Neuron (in vitro differentiated cells): ENCODE data around the gene VPREB1.
"Not testable (repeated sequence)": the region's sequence is repeated elsewhere in the genome, so short reads cannot be mapped to it uniquely, and the experiment has no call there.

Experiments
- H2AFZ ChIP-seq: one replicate; pipeline ENCODE4 v1.6.1; 2013; ENCODE audit warnings: low read depth, mild to moderate bottlenecking, inconsistent platforms, low read length, moderate library complexity
- H3K27me3 ChIP-seq: one replicate; pipeline ENCODE4 v1.6.1; 2013; ENCODE audit warnings: low read length; ENCODE audit not compliant: insufficient read depth
- H3K36me3 ChIP-seq: one replicate; pipeline ENCODE4 v1.6.1; 2013; ENCODE audit warnings: low read length; ENCODE audit not compliant: insufficient read depth
- H3K4me1 ChIP-seq: one replicate; pipeline ENCODE4 v1.6.1; 2013; ENCODE audit warnings: low read length; ENCODE audit not compliant: insufficient read depth
- H3K4me3 ChIP-seq: 2 replicates; pipeline ENCODE4 v1.5.1; 2013; ENCODE audit warnings: mild to moderate bottlenecking, low read length, moderate library complexity
- H3K9me3 ChIP-seq: one replicate; pipeline ENCODE4 v1.6.1; 2013; ENCODE audit warnings: low read length

VPREB1 gene

DNA sequence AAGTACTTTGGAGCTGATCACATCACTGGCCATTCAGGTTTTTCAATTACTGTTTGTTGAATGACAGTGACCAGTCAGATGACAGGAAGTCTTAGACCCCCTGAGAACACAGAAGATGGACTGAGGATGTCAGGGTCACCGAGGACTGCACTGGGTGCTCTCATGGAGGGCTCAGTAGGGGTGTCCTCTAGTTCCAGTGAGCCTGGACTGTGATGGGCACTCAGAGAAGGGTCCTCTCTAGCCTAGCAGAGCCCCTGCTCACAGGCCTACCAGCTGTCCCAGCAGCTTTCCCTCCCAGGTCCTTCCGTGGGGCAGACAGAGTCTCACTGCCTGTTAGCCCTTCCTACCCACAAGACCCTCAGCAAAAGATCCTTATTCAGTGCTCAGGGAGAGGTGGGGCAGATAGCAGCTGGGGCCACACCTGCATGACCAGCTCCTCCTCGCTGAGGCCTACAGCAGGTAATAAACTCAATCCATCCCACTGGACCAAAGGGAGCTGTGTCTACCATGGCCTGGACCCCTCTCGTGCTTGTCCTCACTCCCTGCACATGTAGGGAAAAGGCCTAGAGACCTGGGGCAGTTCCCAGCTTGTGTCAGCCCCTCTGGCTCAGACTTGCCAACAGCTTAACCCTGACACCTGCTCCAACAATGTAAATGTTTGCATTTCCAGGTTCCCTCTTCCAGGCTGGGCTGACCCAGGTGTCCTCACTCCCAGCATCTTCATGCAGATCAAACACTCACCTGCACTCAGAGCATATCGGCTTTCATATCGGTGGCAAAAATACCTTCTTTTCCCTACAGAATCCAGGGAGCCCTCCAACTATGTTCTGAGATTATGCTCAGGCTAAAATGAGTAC is 25.2 kb upstream of the VPREB1 start:
- H3K9me3 ChIP-seq = no peaks in the 10 kb centered on the region
- H3K27me3 ChIP-seq = peaks cover 23% of the 10 kb centered on the region
- no peak overlapping the region for H2AFZ ChIP-seq
- H3K4me3 ChIP-seq = no peak overlapping the region
- H3K36me3 ChIP-seq = no peaks in the 10 kb centered on the region
- no peaks in the 10 kb centered on the region for H3K4me1 ChIP-seq

DNA sequence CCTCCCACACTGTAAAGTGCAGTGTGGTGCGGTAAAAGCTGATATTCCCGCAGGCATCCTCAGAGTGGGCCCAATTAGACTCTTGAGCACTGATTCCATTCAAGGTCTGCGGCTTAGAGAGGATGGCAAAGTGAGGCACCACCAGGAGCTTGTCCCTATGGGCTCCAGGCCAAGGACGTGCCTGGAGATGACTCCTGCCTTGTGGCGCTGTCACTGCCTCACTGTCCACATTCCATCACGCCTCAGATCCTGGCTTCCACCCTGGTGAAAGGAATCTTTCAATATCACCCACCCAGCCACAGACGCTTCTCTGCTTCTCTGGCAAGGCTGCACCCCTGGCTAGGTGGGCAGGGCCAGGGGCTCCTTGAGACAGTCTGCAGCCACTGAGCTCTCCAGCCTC is 23.5 kb upstream of the VPREB1 start:
- H3K9me3 ChIP-seq, H2AFZ ChIP-seq, H3K36me3 ChIP-seq, H3K4me3 ChIP-seq, H3K4me1 ChIP-seq: not testable (repeated sequence)
- peaks cover 16% of the 10 kb centered on the region for H3K27me3 ChIP-seq

DNA sequence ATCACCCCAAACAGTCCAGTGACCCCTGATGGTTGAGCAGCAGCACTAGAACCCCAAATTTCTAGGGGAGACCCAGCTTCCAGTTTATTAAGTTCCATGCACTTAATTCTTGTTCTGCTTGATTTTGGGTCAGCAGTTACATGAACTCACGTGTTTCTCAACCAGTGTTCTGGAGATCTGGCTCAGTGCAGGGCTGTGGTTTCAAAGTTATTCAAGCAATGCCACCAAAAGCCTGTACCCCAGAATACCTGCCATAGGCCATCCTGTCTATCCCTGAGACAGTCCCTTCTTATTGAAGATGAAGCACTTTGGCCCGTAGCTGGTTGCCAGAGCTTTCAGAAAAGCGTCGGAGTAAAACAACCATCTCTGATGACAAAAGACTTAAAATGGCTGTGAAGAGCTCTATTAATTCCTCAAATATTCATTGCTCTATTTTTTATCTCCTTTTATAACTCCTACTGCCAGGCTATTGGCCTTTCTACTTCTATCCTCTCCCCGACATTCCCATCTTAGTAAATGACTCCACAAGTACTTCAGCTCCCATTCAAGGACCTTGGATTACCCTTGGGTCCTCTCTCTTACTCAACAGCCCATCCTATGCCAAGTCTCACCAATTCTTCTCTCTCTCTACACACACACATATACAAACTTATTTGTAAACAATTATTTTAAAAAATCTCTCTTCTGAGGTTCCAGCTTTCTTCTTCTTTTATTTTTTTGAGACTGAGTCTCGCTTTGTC is 18.0 kb upstream of the VPREB1 start:
- no peaks in the 10 kb centered on the region for H3K9me3 ChIP-seq
- no peaks in the 10 kb centered on the region for H3K36me3 ChIP-seq
- H3K27me3 ChIP-seq = peaks cover 2% of the 10 kb centered on the region
- H3K4me3 ChIP-seq = no peak overlapping the region
- H3K4me1 ChIP-seq = no peaks in the 10 kb centered on the region
- no peak overlapping the region for H2AFZ ChIP-seq

DNA sequence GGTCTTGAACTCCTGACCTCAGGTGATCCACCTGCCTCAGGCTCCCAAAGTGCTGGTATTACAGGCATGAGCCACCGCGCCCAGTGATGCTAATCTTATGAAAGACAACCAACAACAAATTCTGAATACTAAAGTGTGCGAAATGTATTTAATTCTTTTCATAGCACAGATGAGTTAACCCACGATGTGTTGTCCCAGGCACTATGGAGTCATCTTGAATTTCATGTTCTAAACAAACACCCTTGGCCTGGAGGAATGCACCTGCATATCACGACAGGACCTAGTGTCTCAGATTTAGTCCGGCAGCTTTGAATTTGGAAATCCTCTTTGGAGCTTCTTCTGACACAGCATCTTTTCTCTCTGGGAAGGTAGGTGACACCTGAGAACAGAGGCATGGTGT is 16.2 kb upstream of the VPREB1 start:
- Histone ChIP-seq H3K36me3 (no peaks in the 10 kb centered on the region), H3K4me3 (no peak overlapping the region), H3K27me3 (peaks cover 2% of the 10 kb centered on the region), H2AFZ (no peak overlapping the region), H3K9me3 (no peaks in the 10 kb centered on the region), H3K4me1 (no peaks in the 10 kb centered on the region)

DNA sequence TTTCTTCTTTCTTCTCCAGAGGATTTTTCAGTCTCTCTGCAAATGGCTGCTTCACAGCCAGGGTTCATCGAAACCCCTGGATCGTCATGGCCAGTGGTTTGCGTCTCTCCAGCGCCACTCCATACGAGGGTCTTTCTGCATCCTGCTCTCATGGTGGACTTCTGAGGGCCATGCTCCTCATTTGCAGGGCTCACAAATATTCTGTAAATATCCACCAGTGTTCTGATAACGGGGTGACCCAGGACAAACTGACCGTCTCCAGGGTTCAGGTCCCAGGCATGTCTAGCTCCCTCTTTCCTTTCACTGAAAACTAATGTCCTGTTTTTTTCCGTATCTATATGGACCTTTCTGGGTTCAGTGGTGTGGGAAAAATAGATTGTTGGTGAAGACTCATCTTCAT is 15.7 kb upstream of the VPREB1 start:
- Histone ChIP-seq H3K36me3 (no peaks in the 10 kb centered on the region), H3K27me3 (peaks cover 2% of the 10 kb centered on the region), H3K4me1 (no peaks in the 10 kb centered on the region), H3K9me3 (no peaks in the 10 kb centered on the region), H2AFZ (no peak overlapping the region), H3K4me3 (no peak overlapping the region)

DNA sequence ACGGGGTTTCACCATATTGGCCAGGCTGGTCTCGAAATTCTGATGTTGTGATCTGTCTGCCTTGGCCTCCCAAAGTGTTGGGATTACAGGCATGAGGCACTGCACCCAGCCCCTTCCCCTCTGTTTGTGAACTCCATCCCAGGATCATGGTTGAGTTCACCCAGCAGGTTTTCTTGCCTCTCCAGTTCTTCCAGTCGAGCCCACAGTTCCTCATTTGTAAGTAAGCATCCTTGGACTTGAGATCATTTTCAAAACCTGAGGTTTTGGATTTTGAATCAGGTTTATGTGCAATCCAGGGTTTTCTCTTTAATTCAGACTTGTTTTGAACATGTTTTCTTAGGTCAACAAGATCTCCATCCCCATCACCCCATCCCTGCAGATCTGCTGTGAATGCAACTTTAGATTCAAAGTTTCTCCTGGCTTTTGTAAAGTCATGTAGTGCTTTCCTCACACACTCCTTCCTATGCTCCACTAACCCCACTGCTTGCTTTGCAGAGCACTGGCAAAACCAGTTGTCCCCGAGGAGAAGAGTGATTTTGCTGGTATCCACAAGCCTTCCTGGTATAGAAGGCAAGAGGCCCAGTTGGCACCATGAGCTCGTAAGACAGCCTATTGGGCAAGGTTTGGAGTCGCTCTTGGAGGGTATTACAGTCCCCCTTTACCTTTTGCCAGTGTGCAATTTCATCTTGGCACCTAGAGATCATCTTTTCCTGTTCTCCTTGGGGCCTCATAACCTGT is 14.7 kb upstream of the VPREB1 start:
- Histone ChIP-seq H3K4me1 (no peaks in the 10 kb centered on the region), H2AFZ (no peak overlapping the region), H3K36me3 (no peaks in the 10 kb centered on the region), H3K4me3 (no peak overlapping the region), H3K27me3 (peaks cover 2% of the 10 kb centered on the region), H3K9me3 (no peaks in the 10 kb centered on the region)

DNA sequence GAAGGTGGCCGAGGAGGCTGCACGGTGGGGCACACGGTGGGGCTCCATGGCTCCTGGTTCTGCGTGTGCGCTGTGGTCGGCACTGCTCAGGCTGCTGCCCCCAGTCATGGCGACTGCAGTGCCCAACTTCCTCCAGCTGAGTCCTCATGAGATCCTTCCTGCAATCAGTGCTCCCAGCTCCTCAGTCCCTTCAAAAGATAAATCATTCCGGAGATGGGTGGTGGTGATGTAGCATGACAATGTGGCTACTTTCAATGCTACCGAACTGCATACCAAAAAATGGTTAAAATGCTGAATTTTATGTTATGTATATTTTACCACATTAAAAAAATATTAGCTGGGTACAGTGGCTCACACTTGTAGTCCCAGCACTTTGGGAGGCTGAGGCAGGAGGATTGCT is 14.1 kb upstream of the VPREB1 start:
- no peaks in the 10 kb centered on the region for H3K9me3 ChIP-seq
- peaks cover 2% of the 10 kb centered on the region for H3K27me3 ChIP-seq
- no peak overlapping the region for H3K4me3 ChIP-seq
- H2AFZ ChIP-seq = no peak overlapping the region
- no peaks in the 10 kb centered on the region for H3K4me1 ChIP-seq
- no peaks in the 10 kb centered on the region for H3K36me3 ChIP-seq

DNA sequence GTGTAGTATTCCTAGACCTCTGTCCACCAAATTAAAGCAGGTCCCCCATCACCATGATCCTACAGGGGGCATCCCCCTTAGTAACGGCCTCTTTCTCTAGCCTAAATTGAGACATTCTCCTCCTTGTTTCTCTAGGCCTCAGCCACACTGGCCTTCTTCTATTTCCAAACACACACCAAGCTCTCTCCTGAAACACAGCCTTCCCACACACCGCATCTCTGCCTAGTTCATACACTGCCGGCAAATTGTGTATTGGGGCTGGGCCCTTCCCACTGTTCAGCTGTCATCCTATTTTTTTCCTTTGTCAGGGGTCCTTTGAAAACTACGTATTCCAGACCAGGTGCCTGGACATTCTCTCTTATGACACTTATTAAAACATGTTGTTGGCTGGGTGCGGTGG is 11.5 kb upstream of the VPREB1 start:
- no peak overlapping the region for H2AFZ ChIP-seq
- H3K27me3 ChIP-seq = no peaks in the 10 kb centered on the region
- no peaks in the 10 kb centered on the region for H3K36me3 ChIP-seq
- no peaks in the 10 kb centered on the region for H3K9me3 ChIP-seq
- no peaks in the 10 kb centered on the region for H3K4me1 ChIP-seq
- no peak overlapping the region for H3K4me3 ChIP-seq

DNA sequence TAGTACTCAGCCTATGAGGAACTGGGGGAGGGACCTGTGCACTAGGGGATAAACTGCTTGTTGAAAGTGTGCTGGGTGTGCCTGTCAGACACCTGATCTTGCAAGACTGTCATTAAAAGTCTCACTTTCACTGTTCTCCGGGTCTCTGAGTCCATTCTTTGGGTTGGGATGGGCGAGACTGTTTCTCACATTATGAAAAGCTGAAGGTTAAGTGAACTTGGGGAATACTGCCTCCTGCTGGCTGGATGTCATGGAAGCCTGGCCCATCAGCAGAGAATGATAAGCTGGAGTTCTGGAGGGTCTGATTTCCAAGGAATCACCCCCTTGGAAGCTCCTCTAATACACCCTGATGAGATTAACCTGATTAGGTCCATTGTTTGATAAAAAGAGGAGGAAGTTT is 9.0 kb upstream of the VPREB1 start:
- H3K9me3 ChIP-seq = no peaks in the 10 kb centered on the region
- no peak overlapping the region for H3K4me3 ChIP-seq
- H3K27me3 ChIP-seq = peaks cover 3% of the 10 kb centered on the region
- H3K36me3 ChIP-seq = no peaks in the 10 kb centered on the region
- no peaks in the 10 kb centered on the region for H3K4me1 ChIP-seq
- H2AFZ ChIP-seq = no peak overlapping the region

DNA sequence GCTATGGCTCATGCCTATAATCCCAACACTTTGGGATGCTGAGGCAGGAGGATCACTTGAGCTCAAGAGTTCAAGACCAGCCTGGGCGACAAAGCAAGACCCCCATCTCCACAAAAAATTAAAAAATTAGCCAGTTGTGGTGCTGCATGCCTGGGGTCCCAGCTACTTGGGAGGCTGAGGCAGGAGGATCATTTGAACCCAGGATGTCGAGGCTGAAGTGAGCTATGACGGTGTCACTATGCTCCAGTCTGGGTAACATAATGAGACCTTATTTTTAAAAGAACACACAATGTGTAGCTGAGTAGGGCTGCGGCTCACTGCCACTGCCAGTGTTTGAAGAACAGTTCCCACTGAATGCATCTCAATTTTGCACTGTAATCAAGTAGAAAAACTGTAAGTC is 7.1 kb upstream of the VPREB1 start:
- Histone ChIP-seq H3K27me3 (peaks cover 11% of the 10 kb centered on the region), H3K4me3 (no peak overlapping the region), H3K36me3 (no peaks in the 10 kb centered on the region), H3K4me1 (no peaks in the 10 kb centered on the region), H2AFZ (no peak overlapping the region), H3K9me3 (no peaks in the 10 kb centered on the region)

DNA sequence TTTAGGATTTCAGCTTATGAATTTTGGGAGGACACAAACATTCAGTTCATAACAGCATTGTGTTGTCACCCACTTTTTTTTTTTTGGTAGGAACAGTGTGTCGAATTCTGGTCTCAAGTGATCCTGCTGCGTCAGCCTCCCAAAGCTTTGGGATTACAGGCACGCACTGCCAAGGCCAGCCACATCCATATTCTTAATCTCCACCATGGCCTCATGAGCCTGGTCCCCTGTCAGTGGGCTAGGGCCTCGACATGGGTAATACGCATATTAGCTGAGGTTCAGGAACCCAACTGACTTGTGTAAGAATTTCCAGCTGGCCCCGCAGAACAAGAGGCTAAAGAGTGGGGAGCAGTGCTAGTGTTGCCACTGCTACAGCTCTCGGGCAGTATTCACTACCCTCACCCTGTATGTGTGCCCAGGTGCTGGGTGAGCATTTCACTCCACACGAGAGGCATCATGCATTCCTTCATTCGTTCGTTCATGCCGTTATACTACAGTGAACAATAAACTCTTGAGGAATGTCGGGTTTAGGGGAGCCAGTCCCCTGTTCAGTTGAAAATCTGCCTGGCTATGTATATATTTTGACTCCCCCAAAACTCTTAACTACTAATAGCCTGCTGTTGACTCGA is 5.2 kb upstream of the VPREB1 start:
- Histone ChIP-seq H3K27me3 (peaks cover 11% of the 10 kb centered on the region), H3K4me3 (no peak overlapping the region), H3K4me1 (no peaks in the 10 kb centered on the region), H2AFZ (no peak overlapping the region), H3K36me3 (no peaks in the 10 kb centered on the region), H3K9me3 (no peaks in the 10 kb centered on the region)

DNA sequence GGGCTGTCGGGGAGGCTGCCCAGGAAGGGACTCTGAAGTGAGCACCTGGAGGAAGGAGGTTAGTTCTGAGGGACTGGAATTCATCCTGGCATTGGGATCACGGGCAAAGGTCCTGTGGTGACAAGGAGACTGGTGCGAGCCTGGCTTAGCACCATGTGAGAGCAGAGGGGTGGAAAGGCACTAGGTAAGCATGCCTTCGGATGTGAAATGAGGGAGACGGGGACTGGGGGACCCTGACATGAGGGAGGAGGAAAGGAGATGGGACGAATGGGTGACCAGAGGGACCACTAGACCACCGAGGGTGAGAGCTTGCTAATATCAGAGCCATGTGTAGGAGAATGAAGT is 3.1 kb upstream of the VPREB1 start:
- no peaks in the 10 kb centered on the region for H3K36me3 ChIP-seq
- H3K4me1 ChIP-seq = no peaks in the 10 kb centered on the region
- no peaks in the 10 kb centered on the region for H3K9me3 ChIP-seq
- no peak overlapping the region for H2AFZ ChIP-seq
- no peak overlapping the region for H3K4me3 ChIP-seq
- peaks cover 19% of the 10 kb centered on the region for H3K27me3 ChIP-seq

DNA sequence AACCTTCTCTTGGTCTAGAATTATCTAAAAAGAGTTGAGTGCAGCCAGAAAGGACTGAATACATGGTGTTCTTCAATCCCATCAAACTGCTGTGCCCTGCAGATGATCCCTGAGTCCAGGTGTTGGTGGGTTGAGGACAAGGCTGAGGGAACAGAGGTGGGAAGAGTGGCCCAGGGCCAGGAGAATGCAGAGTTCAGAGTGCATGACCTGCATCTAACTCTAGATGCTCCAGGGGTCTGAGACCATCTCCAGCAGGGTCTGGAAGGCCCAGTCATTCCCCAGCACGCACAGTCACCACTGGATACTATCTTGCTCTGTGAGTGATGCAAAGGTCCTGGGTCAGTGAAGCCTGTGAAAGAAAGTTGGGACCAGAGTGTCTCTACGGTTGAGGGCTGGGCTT is 2.1 kb upstream of the VPREB1 start:
- Histone ChIP-seq H3K4me3 (no peak overlapping the region), H3K9me3 (no peaks in the 10 kb centered on the region), H3K27me3 (peaks cover 19% of the 10 kb centered on the region), H2AFZ (no peak overlapping the region), H3K36me3 (no peaks in the 10 kb centered on the region), H3K4me1 (no peaks in the 10 kb centered on the region)
